CD4-positive, alpha-beta T cell treated with Interleukin-12 subunit alpha and Interleukin-12 subunit beta, for 1 hour (primary cell): ENCODE data around the gene P2RY8.
"Not testable (repeated sequence)": the region's sequence is repeated elsewhere in the genome, so short reads cannot be mapped to it uniquely, and the experiment has no call there.

ENCODE experiments used
- DNase-seq: peaks from one replicate; pipeline ENCODE4 v3.0.0-alpha.2; 2020

The P2RY8 gene

GRCh38 chrX:1442016-1442665 is 94.8 kb downstream of the P2RY8 start:
- DNase-seq, result no peak

- DNase-seq, result no peak
Observed at GRCh38 chrX:1440506-1440905, 96.5 kb downstream of the P2RY8 start.

GRCh38 chrX:1435241-1435895 is 101.6 kb downstream of the P2RY8 start:
- DNase-seq, result no peak

GRCh38 chrX:1434871-1435240 is 102.1 kb downstream of the P2RY8 start:
- no peak for DNase-seq

- no peak for DNase-seq
Observed at GRCh38 chrX:1433646-1434357, 103.2 kb downstream of the P2RY8 start.

- no peak for DNase-seq
Observed at GRCh38 chrX:1430451-1430850, 106.5 kb downstream of the P2RY8 start.

- no peak for DNase-seq
Observed at GRCh38 chrX:1427756-1428155, 109.2 kb downstream of the P2RY8 start.

- DNase-seq, result not testable (repeated sequence)
Observed at GRCh38 chrX:1426321-1426720, 110.7 kb downstream of the P2RY8 start.

- DNase-seq, result no peak
Observed at GRCh38 chrX:1425381-1425780, 111.6 kb downstream of the P2RY8 start.

- DNase-seq, result no peak
Observed at GRCh38 chrX:1424147-1424851, 112.7 kb downstream of the P2RY8 start.

- DNase-seq, result no peak
Observed at GRCh38 chrX:1423215-1423614, 113.8 kb downstream of the P2RY8 start.

GRCh38 chrX:1422135-1422465 is 114.9 kb downstream of the P2RY8 start:
- DNase-seq, result no peak

- no peak for DNase-seq
Observed at GRCh38 chrX:1421433-1422134, 115.4 kb downstream of the P2RY8 start.

GRCh38 chrX:1420371-1420770 is 116.6 kb downstream of the P2RY8 start:
- DNase-seq, result no peak

- no peak for DNase-seq
Observed at GRCh38 chrX:1419545-1420355, 117.2 kb downstream of the P2RY8 start.

GRCh38 chrX:1418901-1419544 is 118.0 kb downstream of the P2RY8 start:
- no peak for DNase-seq

- DNase-seq, result no peak
Observed at GRCh38 chrX:1417921-1418771, 118.8 kb downstream of the P2RY8 start.

GRCh38 chrX:1416965-1417760 is 119.8 kb downstream of the P2RY8 start:
- no peak for DNase-seq

- no peak for DNase-seq
Observed at GRCh38 chrX:1416327-1416784, 120.6 kb downstream of the P2RY8 start.
